GM10847 (cell line): Measurements from ENCODE around the gene ASB10.

Source experiments
- POLR2A ChIP-seq: IDR thresholded peaks from 2 replicates; pipeline ENCODE4 v1.6.1; 2011; ENCODE audit not compliant: insufficient read length; ENCODE audit errors: extremely low read depth

Gene ASB10

DNA sequence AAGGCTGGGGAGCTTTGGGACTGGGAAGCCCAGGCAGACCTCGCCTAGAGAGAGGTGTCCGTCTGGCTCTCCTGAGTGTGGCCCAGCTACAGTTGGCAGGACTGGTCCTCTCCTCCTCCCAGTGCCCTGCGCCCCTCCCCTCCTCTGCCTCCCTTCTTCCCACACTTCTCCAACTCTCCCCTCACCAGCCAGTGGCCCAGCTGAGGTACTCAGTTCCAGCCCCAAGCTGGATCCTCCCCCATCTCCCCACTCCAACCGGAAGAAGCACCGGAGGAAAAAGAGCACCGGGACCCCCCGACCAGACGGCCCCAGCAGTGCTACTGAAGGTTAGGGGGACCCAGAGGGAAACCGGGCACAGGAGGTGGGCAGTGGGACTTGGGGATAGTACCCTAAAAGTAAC is 47.3 kb downstream of the ASB10 start:
- no peak for TF ChIP-seq POLR2A

DNA sequence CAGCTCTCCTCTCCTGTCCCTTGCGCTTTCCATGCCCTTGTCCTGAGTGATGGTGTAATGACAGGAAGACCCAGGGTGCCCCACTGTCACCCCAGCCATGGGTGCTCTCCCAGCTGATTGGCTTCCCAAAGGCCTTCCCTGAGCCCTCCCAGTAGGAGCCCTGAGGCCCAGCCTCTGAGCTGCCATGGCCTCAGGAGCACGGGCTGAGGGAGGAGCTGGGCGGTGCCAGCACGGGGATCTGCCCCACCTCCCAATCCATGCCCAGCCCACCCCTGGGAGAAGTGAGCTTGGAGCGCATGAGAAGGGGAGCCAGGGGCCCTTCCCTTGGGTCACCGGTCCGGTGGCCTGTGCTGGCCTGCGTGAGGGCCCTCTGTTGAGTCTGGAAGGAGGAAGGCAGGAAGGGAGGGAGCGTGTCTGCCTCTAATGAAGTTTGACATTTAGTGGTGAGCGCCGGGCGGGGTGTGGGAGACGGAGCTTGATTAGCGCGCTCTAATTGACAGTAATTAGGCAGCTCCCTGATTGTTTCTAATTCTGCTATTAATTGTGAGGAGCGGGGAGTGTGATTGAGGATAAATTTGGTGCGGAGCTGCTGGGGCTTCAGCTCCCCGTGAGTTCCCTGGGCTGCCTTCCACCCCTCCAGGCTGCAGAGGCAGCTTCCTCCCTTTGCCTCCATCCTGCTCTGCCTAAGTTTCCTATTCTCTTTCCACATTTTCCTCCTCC is 47.8 kb downstream of the ASB10 start:
- TF ChIP-seq POLR2A, result no peak

DNA sequence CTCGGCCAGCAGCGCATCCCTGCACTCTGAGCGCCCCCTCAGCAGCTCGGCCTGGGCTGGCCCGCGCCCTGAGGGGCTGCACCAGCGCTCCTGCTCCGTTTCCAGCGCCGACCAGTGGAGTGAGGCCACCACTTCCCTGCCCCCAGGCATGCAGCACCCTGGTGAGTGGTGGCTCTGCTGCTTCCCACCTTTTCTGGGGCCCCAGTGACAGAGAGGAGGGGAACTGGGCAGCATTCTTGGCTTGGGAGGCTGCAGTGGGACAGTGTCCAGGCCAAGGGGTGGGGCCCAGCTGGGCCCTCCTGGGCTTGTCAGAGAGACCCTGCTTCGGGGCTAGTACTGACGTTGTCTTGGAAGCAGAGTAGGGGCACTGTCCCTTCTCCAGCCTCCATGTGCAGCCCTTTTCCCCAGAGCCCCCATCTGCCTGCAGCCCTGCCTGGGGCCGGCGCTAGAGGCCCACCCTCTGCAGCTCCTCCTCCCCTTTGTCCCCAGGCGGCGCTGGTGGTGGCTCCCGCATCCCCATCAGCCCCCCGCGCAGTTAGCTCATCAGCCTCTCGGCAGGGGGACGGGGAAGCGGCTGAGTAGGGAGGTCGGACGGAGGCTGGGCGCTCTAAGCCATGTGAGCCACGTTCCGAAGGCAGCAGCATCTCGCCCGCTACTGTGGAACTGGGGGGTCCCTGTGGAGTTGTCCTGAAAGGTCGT is 48.7 kb downstream of the ASB10 start:
- no peak for TF ChIP-seq POLR2A

DNA sequence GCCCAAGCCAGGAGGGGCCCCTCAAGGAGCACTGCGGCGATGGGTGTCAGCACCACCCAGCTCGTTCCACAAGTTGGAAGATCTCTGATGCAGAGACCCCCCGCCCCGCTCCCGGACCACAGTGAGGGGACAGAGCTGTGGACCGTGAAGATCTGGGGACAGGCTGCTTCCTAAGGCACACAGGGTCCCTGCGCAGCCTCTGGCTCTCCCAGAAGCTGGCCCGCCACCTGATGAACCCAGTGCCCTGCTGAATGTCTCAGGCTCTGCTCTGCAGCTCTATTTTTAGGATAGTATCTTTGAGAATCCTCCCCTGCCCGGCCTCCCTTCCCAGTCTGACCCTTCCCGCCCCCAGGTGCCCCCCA is 49.3 kb downstream of the ASB10 start:
- TF ChIP-seq POLR2A, result no peak

DNA sequence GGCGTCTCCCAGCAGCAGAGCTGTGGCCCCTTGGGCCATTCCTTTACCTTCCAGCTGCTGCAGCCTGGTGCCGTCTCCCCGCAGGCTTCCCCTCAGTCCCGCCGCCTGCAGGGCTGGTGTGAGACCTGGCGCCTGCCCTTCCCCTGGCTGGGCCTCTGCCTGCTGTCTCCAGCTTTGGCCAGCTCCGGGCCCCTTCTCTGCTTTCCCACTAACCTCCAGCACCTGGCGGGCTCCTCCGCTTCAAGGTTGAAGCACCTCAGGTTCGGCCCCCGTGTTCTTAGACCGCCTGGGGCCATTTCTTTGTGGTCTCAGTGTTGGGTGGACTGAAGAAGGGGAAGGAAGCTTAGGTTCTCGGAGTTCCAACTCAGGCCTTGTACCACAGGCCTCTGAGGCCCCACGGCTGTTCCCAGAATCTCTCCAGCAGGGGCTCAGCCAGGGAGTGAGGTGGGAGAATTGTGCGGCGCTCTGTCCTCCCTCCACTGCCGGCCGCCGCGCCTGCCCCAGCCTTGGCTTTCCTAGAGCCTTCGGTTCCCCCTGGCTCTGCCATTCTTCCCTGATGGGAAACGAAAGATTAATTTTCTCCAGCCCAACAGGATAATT is 49.9 kb downstream of the ASB10 start:
- TF ChIP-seq POLR2A, result no peak

DNA sequence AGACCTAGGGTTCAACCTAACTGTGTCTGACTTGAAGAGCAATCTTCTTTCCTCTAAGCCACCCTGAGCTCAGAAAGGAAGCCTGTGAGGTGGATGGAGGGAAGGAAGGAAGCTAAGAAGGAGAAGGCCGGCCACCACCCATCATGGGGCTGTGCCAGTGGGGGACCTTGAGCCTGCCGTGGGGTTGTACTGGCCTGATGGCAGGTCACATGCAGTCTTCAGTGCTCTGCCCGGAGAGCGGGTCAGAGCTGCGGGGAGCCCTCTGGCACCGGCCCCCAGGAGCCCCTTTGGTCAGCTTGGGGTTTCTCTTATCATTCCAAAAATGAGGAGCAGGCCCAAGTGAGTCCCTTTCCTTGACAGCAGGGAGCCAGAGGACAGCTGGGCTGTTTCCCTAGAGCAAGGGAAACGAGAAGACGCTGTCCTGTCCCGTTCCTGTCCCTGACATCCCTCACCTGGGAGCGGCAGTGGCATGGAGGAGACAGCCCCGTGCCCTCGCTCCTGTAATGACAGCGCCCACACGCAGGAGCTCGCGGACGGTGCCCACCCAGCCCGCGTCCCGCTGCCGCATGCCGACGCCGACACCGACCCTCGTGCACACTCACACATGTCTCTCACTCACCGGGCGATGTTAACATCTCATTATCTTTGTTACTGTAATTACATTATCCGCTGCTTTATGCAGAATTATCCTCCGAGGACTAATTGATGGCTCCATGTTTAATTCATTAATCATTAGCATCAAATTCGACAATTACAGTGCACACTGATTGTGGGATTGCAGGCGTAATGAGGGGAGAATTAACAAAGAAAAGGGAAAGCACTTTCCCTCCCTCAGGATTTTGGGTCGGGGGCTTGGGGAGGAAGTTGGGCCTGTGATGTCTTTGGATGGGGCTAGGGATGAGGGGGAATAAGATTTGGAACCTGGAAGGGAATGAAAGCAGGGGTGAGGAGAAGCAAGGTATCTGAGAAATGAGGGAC is 50.9 kb downstream of the ASB10 start:
- no peak for TF ChIP-seq POLR2A

DNA sequence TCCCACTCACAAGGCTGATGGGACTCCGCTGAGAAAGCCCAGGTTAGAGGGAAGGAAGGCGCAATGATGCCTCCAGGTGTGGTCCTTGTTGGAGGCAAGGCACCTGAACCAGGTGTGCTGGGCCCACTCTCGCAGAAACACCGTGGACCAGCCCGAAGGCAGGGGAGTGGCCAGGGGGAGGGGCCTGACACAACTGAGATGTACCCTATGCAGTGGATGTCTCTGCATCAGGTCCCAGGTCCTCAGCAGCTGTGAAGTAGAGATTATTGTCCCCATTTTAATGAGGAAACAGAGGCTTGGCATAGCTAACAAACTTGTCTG is 51.6 kb downstream of the ASB10 start:
- TF ChIP-seq POLR2A, result no peak

DNA sequence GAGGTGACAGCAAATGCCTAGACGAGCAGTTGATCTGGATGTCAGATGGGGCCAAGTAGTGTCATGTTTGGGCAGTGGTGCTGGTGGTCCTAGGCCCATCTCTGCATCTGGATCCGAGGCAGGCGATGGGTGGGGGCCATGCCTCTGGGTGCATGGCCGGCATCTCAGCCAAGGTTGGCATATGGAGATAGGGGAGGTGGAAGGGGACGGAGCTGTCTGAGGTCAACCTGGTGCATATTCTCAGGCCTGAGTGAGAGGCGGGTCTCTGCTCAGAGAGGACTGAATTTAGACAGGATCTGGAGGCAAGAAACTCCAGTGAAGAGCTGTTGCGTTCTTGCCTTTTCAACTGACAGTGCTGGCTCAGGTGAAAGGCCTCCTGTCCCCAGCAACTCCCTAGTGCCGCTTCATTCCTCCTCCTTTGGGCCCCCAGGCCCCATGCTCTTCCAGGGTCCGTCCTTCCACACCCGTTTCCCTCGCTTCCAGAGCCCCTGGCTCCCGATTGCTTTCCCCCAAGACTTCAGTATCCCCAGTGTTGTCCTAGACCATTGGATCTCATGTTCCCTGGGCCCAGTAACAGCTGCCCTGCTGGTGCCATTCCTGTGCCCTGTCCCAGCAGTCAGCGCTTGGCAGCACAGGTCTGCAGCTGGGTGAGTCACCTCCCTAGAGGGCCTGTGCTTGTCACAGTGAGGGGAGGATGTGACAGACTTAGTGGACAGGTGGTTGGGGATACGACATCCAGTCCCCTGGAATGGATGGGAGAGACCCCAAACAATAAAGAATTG is 52.1 kb downstream of the ASB10 start:
- TF ChIP-seq POLR2A, result no peak

DNA sequence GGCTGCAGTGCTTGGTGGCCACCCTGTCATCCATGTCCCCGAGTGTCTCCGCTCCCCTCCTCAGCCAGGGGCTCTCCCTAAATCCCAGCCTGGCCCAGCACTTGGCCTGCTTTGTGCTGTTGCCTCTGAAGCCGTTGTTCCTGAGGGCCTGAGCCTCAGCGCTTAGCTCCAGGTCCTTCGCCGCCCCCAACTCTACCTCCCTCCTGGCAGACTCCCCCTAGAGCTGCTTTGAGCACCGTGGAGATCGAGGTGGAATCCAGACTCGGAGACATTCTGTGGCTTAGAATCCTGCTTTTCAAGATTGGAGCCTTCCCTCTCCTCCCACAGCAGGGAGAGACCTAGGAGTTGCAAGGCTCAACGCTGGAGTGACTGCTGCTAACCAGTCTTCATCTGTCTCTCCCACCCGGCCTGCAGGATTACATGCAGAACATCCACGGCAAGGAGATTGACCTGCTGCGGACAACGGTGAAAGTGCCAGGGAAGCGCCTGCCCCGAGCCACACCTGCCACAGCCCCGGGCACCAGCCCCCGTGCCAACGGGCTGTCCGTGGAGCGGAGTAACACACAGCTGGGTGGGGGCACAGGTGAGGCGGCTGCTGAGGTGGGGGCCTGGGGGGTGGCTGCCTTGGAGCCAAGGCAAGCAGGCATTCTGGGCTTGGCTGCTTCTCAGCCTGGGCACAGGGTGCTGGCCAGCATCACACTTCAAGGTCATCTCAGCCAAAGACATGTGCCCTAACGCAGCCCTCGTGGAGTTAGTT is 52.9 kb downstream of the ASB10 start:
- no peak for TF ChIP-seq POLR2A

DNA sequence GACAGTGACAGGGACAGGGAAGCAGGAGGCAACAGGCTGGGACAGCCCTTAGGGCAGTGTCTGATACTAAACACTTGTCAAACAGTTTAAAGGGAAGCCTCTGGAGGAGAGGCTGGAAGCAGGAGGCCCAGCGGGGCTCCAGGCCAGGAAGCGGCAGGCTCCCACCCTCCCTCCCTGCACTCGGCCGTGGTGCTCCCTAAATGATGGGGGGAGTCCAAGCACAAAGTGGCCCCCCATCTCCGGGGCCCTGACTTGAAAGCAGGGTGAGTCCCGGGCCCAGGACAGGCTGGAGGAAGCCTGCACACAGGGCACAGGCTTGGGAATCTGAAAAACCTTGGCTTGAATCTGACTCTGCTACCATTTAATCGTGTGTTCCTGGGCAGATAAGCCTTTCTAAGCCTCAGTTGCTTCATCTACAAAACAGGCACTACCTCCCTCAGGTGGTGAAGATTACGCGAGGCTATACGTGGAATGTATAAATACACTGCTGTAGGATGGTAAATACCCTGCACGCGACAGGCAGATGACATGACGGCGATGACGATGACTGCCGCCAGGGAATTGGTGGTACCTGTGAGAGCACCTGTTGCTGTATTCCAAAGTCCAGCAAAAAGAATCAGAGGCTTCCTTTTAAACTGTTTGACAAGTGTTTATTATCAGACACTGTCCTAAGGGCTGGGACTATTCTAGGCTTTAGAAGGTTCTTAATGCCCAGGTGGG is 53.6 kb downstream of the ASB10 start:
- no peak for TF ChIP-seq POLR2A

DNA sequence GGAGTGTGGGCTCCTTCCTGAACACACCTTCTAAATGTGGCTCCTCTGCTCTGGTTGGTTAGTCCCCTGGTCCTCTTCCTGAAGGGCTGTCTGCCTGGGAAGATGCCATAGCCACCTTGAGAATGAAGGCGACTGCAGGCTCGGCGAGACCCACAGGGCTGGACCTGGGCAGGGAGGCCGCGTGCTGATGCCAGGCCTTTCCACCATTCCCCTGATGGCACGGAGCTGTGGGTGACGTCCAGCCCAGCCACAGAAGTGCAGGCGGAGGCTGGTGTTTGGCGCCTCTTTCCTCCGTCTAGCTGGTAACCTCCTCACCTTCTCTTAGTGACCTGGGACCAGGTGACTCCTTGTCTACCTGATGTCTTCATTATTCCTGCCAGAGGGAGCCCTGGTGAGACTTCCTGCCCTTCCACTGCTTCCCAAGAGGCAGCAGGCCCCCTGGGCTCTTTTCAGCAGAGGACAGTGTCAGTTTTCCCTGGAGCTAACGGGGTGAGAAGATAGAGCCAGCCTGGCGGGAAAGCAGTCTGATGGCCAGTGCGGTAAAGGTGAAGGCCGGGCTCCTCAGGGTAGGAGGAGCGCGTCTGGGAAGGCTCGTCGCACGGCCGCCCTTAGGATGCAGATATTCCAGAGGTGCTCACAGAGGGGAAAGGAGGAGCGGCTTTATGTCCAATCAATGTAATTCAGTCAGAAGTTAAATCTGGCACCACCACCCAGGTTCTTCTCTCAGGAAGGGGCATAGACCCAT is 54.4 kb downstream of the ASB10 start:
- no peak for TF ChIP-seq POLR2A

DNA sequence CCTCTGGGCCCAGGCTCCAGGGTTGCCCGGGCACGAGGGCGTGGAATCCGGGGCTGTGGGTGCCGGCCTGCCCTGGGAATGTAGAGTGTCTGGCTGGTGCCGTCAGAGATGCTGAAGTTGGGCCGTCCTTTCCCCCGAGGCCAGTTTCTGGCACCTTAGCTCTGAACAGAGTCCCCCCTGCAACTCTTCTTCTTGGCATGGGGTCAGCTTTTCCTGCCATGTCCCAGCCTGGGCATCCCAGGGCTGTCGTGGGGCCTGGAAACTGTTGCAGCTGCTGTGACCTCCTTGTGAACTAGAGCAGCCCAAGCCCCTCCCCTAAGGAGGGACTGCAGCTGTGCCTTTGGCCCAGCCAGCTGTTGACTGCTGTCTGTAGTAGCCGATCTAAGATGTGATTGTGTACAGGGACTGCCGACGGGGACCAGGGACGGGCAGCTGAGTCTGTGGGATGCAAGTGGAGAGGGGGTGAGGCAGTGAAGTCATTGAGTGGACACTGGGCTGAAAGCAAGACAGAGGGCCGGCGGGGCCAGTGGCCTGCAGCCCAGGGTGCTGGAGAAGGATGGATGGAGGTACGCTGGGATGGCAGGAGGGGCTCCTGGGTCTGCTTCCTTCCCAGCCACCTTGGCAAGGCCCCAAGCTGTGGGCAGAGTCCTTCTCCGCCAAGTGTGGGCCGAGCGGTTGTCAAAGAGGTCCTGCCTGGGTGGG is 55.3 kb downstream of the ASB10 start:
- no peak for TF ChIP-seq POLR2A
